A673 (cell line): Measurements from ENCODE around the gene CEP41.

ENCODE experiments used
- EZH2 ChIP-seq: fragments of 200-600 bp; sonication (generic); IDR thresholded peaks from 2 replicates; pipeline ENCODE4 v1.6.1; 2017; ENCODE audit warnings: borderline replicate concordance, low read depth, mild to moderate bottlenecking, mixed read lengths, antibody characterized with exemption, low read length; ENCODE audit not compliant: poor library complexity, severe bottlenecking
- TF ChIP-seq, protein P1 (sequence below): fragments of 300-800, 200-600 bp; sonication (generic); conservative IDR thresholded peaks from 2 replicates; pipeline ENCODE4 v1.5.1; 2017; ENCODE audit warnings: low read depth, mild to moderate bottlenecking, antibody characterized with exemption, low read length, moderate library complexity, mixed read lengths

DNA sequence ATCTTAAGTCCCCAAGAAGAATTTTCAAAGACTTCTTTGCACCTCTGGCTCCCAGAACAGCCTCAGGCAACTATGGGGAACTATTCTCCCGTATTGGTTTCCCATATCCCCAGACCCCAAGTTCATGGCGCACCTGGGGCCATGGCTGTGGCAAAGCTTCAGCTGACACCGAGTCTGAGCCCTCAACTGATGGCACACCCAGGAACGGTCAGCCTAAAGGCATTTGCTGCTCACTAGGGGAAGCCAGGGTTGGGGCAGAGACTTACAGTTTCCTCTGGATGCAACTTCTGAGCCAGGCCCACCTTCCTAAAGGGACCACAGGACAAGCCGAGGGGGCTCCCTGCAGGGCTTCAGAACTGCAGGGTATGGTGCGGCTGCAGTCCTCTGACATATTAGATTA is 74.3 kb downstream of the CEP41 start:
- TF ChIP-seq, protein P1, sequence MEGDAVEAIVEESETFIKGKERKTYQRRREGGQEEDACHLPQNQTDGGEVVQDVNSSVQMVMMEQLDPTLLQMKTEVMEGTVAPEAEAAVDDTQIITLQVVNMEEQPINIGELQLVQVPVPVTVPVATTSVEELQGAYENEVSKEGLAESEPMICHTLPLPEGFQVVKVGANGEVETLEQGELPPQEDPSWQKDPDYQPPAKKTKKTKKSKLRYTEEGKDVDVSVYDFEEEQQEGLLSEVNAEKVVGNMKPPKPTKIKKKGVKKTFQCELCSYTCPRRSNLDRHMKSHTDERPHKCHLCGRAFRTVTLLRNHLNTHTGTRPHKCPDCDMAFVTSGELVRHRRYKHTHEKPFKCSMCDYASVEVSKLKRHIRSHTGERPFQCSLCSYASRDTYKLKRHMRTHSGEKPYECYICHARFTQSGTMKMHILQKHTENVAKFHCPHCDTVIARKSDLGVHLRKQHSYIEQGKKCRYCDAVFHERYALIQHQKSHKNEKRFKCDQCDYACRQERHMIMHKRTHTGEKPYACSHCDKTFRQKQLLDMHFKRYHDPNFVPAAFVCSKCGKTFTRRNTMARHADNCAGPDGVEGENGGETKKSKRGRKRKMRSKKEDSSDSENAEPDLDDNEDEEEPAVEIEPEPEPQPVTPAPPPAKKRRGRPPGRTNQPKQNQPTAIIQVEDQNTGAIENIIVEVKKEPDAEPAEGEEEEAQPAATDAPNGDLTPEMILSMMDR, result no peak
- no peak for TF ChIP-seq EZH2
